Immature natural killer cell (primary cell): ENCODE results near the gene PRTFDC1. TPM values are rescaled to one million over a fixed set of nuclear protein-coding genes. Genes with fewer than 3 reads are reported as not detected.
A peak's percentile ranks its signal among the peaks of the same experiment; 100 is the strongest.
"Not testable (repeated sequence)": the region's sequence is repeated elsewhere in the genome, so short reads cannot be mapped to it uniquely, and the experiment has no call there.

Experiments used
- DNase-seq, 3 donors: peaks; one replicate each; pipeline ENCODE4 v3.0.0; 2022; ENCODE audit warnings: mixed read lengths in 1 of 3
- H3K27ac Mint-ChIP-seq, 6 donors: one replicate each; pipeline ENCODE4 v1.8.0; 2020; ENCODE audit warnings: mixed read lengths in 6 of 6, mild to moderate bottlenecking in 5 of 6, inconsistent platforms in 4 of 6, moderate library complexity in 3 of 6
- H3K27me3 Mint-ChIP-seq, 3 donors: one replicate each; pipeline ENCODE4 v1.8.0; 2020 to 2021; ENCODE audit warnings: low read depth in 3 of 3, mild to moderate bottlenecking in 3 of 3, mixed read lengths in 3 of 3, moderate library complexity in 3 of 3, inconsistent platforms in 1 of 3
- H3K36me3 Mint-ChIP-seq, 3 donors: one replicate each; pipeline ENCODE4 v1.8.0; 2020; ENCODE audit warnings: mixed read lengths in 3 of 3, inconsistent platforms in 2 of 3, mild to moderate bottlenecking in 2 of 3
- H3K4me1 Mint-ChIP-seq, 2 donors: one replicate each; pipeline ENCODE4 v1.8.0; 2020; ENCODE audit warnings: inconsistent platforms in 2 of 2, mild to moderate bottlenecking in 2 of 2, mixed read lengths in 2 of 2, moderate library complexity in 1 of 2
- H3K4me3 Mint-ChIP-seq, 5 donors: one replicate each; pipeline ENCODE4 v1.8.0; 2020; ENCODE audit warnings: mild to moderate bottlenecking in 5 of 5, mixed read lengths in 5 of 5, inconsistent platforms in 3 of 5, moderate library complexity in 3 of 5
- H3K9me3 Mint-ChIP-seq, 6 donors: one replicate each; pipeline ENCODE4 v1.8.0; 2020; ENCODE audit warnings: mild to moderate bottlenecking in 6 of 6, mixed read lengths in 6 of 6, inconsistent platforms in 4 of 6, moderate library complexity in 3 of 6
- polyA plus RNA-seq, 3 donors: library from polyadenylated mRNA; unstranded; fragments of 300-500 nt; fragmentation: Illumina TruSeq; gene quantifications; one replicate each; pipeline ENCODE4 v1.2.3, GENCODE V29; 2021

PRTFDC1 gene
- polyA plus RNA-seq, 3 donors from 2014 or later, result 0.40 to 1.3 TPM; not detected in 1

DNA sequence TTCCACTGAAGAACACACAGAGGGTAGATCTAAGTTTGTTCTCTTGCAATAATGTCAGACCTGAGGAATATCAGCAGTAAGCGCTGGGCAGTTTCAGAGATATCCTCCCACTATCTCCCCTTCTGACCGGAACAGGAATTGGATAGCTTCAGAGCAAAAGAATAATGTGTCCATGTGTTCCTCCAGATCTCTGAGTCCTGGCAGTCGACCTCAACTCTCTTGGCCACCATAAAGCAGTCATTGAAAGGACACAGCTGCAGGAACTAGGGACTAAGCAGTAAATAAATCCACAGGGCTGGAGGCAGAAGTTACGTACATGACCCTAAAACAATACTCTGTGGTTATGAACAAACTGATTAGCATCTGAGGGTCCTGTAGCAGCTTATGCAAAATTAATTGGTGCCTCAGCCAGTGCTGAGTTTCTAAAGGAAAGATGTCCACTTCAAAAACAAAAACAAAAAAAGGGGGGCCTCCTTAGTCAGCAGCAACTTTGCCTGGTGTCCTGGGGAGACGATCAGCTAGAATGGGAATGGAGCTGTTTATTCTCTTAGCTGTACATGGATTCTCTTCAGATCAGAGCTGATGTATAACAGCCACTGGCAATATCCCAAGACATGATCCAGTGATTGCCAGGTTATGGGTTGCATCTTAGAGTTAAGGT, 6.4 kb upstream of the PRTFDC1 start:
- DNase-seq, result no peak
- H3K4me1 Mint-ChIP-seq, result peaks cover 0 to under 1% of the 10 kb centered on the region in 2 donors
- H3K36me3 Mint-ChIP-seq, result peaks cover 0 to 3% (median 0%) of the 10 kb centered on the region in 3 donors
- peaks cover 0 to 1% (median 0%) of the 10 kb centered on the region in 3 donors for H3K27me3 Mint-ChIP-seq
- no peak overlapping the region for H3K27ac Mint-ChIP-seq
- H3K4me3 Mint-ChIP-seq, result no peak overlapping the region
- no peaks in the 10 kb centered on the region for H3K9me3 Mint-ChIP-seq

DNA sequence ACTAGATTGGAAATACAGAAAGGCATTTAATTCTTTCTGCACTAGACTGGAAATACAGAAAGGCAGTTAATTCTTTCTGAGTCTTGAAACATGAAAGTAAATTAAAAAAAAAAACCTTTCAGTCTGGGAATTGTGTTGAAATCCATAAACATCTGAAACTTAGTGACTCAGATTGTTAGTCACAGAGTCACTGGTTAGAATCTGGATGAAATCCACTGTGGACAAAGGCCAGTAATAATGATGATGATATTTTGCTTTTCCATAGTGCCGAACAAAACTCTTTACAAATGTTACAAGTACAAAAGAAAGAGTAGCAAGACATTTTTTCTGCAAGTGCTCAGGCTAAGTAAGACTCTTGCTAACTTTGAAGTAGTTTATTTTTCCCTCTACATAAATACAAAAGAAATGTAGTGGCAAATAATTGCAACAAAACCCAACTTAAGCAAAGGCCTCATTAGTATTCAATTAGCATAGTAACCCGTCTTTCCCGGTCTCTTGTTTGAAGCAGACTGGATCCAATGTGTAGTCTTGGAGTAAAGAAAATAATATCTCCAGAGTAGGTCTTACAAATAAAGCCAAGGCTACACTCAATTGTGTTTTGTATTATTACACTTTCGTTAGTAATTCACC, 5.8 kb upstream of the PRTFDC1 start:
- Mint-ChIP-seq H3K27ac (no peak overlapping the region), H3K4me3 (no peak overlapping the region), H3K9me3 (no peaks in the 10 kb centered on the region), H3K4me1 (peaks cover 4 to 7% of the 10 kb centered on the region in 2 donors), H3K36me3 (peaks cover 0 to 3% (median 0%) of the 10 kb centered on the region in 3 donors), H3K27me3 (peaks cover 0 to 1% (median 1%) of the 10 kb centered on the region in 3 donors)
- DNase-seq, result no peak

DNA sequence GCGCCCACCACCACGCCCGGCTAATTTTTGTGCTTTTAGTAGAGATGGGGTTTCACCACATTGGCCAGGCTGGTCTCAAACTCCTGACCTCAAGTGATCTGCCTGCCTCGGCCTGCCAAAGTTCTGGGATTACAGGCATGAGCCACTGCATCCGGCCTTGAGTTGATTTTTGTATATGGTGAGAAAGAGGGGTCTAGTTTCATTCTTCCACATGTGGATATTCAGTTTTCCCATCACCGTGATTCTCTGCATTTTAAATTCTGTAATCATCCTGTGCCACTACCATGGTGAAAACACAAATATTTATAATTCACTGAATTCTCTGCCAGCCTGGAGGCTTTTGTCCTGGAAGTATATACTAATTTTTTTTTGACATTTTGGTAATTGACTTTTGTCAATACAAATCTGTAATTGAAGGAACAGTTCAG, 5.2 kb upstream of the PRTFDC1 start:
- not testable (repeated sequence) for H3K27ac Mint-ChIP-seq, DNase-seq, H3K27me3 Mint-ChIP-seq, H3K9me3 Mint-ChIP-seq, H3K4me3 Mint-ChIP-seq, H3K36me3 Mint-ChIP-seq
- H3K4me1 Mint-ChIP-seq, result peaks cover 8 to 11% of the 10 kb centered on the region in 2 donors

DNA sequence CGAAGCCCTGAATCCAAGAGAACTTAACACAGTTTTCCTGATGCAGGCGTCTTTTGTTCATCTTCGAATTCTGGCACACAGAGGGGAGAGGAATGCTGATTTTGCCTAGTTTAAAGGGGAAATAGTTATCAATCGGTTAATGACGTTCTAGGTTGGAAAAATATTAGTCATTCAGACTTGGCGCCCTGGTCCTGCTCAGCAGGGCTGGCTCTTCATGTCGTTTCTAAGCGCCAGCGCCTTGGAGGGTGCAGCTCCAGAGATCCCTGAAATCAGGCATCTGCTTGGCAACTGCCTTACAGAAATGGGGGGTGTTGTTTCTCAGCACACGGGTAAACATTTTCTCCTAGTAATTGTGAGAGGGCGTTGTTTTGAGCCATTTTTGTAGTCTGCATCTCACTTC, 1.3 kb upstream of the PRTFDC1 start:
- Mint-ChIP-seq H3K27ac (peak overlapping the region in 5 of 6 donors; percentile 19 to 64 (median 55)), H3K4me3 (peak overlapping the region; percentile 80 to 87 (median 86)), H3K27me3 (peaks cover 0 to 5% (median 1%) of the 10 kb centered on the region in 3 donors), H3K9me3 (no peaks in the 10 kb centered on the region), H3K4me1 (peaks cover 11 to 16% of the 10 kb centered on the region in 2 donors), H3K36me3 (peaks cover 0 to 3% (median 0%) of the 10 kb centered on the region in 3 donors)
- DNase-seq, result no peak

DNA sequence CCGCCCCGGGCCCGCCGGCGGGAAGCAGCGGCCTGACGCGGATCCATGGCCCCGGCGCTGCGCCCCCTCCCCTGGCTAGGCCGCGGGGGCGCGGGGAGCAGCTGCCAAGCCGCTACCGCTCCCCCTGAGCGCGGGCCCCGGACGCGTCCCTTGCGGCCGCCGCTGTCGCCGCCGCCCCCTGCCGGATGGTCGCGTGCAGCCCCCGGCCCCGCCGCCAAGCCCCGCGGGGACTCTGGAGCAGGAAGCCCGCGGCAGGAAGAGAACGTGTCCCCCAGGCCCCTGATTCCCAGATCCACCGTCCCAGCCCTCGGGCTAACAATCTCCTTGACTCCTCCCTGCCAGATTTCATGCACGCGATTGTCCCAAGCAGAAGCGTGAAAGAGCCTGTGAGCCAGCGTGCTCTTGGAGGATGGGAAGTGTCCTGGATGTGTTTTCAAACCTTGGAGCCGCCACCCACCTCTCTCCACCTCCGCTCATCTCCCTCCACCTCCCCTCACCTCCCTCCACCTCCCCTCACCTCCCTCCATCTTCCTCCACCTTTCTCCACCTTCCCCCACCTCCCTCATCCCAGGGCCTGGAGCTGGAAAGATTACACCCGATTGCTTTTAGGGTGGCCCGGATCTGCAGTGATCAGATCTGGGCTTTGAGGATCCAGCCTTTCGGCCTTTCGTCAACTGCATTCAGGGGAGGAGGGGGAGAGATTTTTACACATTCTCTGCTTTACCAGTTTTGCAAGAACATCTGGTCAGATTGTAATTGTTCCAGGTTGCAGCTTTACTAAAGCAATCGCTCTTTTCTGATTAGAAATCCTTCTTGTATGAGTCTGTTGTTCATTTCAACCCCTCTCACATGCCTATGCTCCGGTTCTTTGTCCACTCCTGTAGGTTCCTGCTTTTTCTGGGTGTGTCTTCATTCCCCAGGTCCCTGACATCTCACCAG, 570 bp upstream of the PRTFDC1 start:
- Mint-ChIP-seq H3K4me1 (peaks cover 11 to 16% of the 10 kb centered on the region in 2 donors), H3K4me3 (peak overlapping the region; percentile 80 to 87 (median 86)), H3K27ac (peak overlapping the region in 4 of 6 donors; percentile 38 to 81 (median 68)), H3K36me3 (peaks cover 0 to 3% (median 0%) of the 10 kb centered on the region in 3 donors), H3K27me3 (peaks cover 0 to 5% (median 1%) of the 10 kb centered on the region in 3 donors), H3K9me3 (no peaks in the 10 kb centered on the region)
- peak; percentile 58 to 64 (median 59) for DNase-seq

DNA sequence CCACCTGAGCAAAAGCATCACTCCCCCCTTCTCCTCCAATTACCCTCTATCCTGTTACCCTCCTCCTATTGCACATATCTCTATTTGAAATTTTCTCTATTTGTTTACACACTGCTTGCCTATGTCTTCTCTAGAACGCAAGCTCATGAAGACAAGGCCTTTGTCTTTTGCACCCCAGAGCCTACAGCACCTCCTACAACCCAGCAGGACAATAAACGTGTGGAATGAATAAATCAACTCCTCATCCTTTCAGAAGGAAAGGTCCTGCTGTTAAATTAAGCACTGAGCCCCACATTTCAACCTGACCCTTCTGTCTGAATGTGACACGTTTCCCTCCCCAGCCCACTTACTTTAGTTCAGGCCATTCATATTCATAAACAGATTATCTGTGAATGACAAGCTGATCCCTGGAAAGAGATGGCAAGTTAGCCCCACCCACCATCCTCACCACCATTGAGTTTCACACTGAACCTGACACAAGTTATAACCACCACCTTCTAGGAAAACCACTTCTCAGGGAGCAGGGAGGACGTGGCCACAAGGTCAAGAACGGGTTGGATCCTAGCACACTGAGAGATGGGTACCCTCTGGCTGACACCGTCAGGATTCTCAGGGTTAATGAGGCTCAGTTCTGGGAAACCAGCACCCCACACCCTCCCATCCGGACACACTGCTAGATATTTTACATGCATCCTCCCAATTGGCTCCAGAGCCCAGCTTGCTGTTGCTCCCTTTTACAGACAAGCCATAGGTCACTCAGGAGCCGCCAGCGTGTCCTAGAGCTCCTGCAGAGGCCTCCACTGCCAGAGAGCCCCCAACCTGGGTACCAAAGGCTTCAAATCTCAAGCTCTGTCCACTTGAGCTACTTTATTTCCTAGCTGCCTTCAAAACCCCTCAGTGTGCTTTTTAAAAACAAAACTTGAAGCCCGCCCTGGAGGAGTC, 934 bp downstream of the PRTFDC1 start:
- Mint-ChIP-seq H3K27me3 (peaks cover 0 to 5% (median 1%) of the 10 kb centered on the region in 3 donors), H3K27ac (peak overlapping the region; percentile 3 to 42 (median 25)), H3K36me3 (no peaks in the 10 kb centered on the region), H3K9me3 (no peaks in the 10 kb centered on the region), H3K4me3 (peak overlapping the region; percentile 49 to 84 (median 83)), H3K4me1 (peaks cover 11 to 16% of the 10 kb centered on the region in 2 donors)
- peak in 2 of 3 donors; percentile 9 to 12 for DNase-seq

DNA sequence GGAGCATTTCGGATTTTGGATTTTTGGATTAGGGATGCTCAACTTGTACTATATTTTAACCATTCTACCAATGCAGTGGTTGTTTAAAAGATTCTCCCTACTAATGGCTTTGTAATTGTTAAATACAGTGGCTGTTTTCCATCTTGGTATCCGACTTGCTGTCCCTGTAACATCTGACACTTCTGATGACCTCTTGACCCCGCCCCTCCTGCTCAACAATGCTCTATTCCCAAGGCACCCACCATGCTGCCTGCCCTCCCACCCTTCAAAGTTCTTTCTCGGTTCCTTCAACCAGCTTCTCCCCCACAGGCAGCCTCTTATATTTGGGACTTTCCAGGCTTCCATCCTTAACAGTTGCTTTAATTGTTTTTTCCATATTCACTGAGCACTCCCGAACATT, 2.0 kb downstream of the PRTFDC1 start:
- no peaks in the 10 kb centered on the region for H3K9me3 Mint-ChIP-seq
- peak overlapping the region in 1 of 5 donors; percentile 26 for H3K4me3 Mint-ChIP-seq
- peak overlapping the region in 1 of 6 donors; percentile 37 for H3K27ac Mint-ChIP-seq
- H3K4me1 Mint-ChIP-seq, result peaks cover 11 to 16% of the 10 kb centered on the region in 2 donors
- peaks cover 0 to 5% (median 1%) of the 10 kb centered on the region in 3 donors for H3K27me3 Mint-ChIP-seq
- no peaks in the 10 kb centered on the region for H3K36me3 Mint-ChIP-seq
- no peak for DNase-seq

DNA sequence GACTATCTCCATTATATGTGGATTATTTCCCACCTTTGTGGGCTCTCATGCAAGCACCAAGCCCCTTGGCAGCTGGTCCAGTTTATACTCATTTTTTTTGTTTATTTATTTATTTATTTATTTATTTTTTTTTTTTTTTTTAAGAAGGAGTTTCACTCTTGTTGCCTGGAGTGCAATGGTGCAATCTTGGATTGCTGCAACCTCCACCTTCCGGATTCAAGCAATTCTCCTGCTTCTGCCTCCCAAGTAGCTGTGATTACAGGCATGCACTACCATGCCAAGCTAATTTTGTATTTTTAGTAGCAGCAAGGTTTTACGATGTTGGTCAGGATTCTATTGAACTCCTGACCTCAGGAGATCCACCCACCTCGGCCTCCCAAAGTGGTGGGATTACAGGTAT, 2.8 kb downstream of the PRTFDC1 start:
- Mint-ChIP-seq H3K4me3 (no peak overlapping the region), H3K36me3 (peaks cover 0 to 4% (median 0%) of the 10 kb centered on the region in 3 donors), H3K27me3 (peaks cover 0 to 5% (median 1%) of the 10 kb centered on the region in 3 donors)

DNA sequence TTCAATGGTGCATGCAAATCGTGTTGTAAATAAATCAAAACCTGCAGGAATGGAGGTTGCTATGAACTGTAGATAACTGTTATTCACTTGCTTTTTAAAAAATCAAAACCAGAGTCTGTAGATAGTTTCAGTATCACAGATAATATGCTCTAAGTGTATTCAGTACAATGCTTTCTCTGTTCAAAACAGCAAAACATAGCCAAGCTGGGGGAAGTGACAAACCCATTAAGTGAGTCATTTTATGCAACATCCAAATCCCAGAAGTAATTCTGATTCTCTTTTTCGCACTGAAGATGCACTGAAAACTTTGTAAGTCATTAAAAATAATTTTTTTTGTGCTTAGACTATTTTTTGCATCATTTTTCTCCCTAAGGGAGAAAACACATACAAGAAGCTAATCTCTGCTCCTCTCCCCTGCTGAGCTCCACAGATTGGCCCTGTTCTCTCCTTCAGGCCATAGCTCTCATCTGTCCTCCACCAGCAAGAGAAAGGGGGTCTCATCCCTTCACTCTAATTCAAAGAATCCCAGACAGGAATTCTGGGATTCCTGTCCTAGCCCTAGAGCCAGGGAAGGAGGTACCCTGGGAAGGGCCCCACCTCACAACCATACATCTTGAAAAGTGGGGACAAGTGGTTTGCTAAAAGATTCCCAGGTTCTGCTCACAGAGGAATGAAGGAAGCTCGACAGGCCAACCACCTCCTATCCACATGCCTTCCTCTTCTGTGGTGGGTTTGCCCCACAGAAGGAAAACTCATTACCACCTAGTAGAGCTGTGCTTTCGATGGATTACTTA, 4.9 kb downstream of the PRTFDC1 start:
- Mint-ChIP-seq H3K36me3 (peaks cover 0 to 4% (median 0%) of the 10 kb centered on the region in 3 donors), H3K4me3 (no peak overlapping the region), H3K27me3 (peaks cover 0 to 5% (median 2%) of the 10 kb centered on the region in 3 donors), H3K27ac (peak overlapping the region in 1 of 6 donors; percentile 59), H3K9me3 (no peaks in the 10 kb centered on the region), H3K4me1 (peaks cover 0 to 8% of the 10 kb centered on the region in 2 donors)
- no peak for DNase-seq

More for the DNA sequence above, 2.8 kb downstream of the PRTFDC1 start:
- H3K4me1 Mint-ChIP-seq, result peaks cover 11 to 16% of the 10 kb centered on the region in 2 donors
- DNase-seq, result no peak
- H3K27ac Mint-ChIP-seq, result no peak overlapping the region
- no peaks in the 10 kb centered on the region for H3K9me3 Mint-ChIP-seq

DNA sequence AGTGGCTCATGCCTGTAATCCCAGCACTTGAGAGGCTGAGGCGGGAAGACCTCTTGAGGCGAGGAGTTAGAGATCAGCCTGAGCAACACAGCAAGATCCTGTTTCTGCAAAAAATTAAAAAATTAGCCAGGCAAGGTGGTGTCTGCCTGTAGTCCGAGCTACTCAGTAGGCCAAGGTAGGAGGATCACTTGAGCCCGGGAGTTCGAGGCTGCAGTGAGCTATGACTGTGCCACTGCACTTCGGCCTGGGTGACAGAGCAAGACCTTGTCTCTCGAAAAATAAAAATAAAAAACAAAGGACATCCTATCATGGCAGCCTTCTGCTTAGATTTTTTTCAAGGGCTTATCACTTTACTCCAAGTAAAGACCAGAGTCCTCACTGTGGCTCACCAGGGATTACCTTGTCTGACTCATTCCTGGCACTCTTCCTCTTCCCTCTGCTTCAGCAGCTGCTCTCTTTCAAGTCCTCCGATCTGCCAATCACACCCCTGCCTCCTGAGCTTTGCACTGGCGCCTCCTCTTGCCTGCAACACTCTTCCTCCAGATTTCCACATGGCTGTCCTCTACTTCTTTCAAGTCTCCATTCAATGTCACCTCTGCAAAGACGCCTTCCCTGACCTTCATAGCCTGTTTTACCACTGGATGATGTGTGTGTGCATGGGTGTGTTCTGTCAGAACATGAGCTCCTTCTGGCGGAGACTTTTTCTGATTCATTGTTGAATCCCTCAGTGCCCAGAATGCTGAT, 7.7 kb downstream of the PRTFDC1 start:
- Mint-ChIP-seq H3K4me3 (no peak overlapping the region), H3K27me3 (peaks cover 0 to 4% (median 2%) of the 10 kb centered on the region in 3 donors), H3K4me1 (no peaks in the 10 kb centered on the region), H3K36me3 (peaks cover 0 to 4% (median 0%) of the 10 kb centered on the region in 3 donors), H3K9me3 (no peaks in the 10 kb centered on the region), H3K27ac (peak overlapping the region in 2 of 6 donors; percentile 5 to 24)
- no peak for DNase-seq

DNA sequence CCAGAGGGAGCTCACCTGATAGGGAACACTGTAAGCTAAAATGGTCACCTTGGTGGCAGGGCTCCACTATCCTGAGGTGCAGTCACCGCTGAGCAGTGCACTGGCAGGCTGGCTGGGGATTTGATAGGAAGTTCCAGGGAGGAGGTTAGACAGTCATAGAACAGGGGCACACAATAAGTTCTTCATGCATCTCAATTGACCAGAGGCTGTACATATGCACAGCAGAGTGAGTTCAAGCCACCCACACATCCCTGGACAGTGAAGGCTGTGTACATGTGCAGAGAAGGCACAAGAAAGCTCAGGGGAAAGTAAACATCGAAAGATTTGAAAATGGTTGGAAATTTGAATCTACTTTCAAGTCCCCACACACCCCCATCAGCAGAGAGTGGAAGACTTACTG, 13.9 kb downstream of the PRTFDC1 start:
- Mint-ChIP-seq H3K4me1 (peaks cover 12 to 21% of the 10 kb centered on the region in 2 donors), H3K27me3 (peaks cover 0 to 6% (median 0%) of the 10 kb centered on the region in 3 donors), H3K9me3 (no peaks in the 10 kb centered on the region), H3K27ac (no peak overlapping the region), H3K4me3 (no peak overlapping the region), H3K36me3 (peaks cover 0 to 9% (median 0%) of the 10 kb centered on the region in 3 donors)
- no peak for DNase-seq
